DMS 273 treated with DMSO at 0.1 percent for 48 hours (cell line): ENCODE measurements around the gene RIMS1.
"Not testable (repeated sequence)": the region's sequence is repeated elsewhere in the genome, so short reads cannot be mapped to it uniquely, and the experiment has no call there.

Experiments
- DNase-seq: peaks from one replicate; lab custom pipeline; 2025; lab: John Stamatoyannopoulos, UW

The RIMS1 gene

DNA sequence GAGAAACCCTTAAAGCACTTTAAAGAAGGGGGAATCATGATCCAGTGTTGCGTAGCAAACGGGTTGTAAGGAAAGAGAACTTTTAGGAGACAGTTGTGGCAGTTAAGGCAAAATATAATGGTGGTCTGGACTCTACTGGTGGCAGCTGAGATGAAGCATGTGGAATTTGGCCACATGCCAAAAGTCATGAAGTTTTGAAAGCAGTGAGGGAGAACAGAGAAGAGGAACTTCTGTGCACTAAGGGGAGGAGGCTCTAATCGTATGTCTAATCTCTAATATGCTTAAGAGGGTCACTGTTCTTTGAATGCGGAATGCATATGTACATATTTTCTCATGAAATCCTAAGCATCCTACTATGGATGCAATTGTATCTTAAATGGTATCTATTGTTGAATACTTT, 91.5 kb downstream of the RIMS1 start:
- no peak for DNase-seq

- DNase-seq = no peak
Observed at GRCh38 chr6:71979911-71980310, 93.6 kb downstream of the RIMS1 start.

GRCh38 chr6:71982389-71982788, 96.0 kb downstream of the RIMS1 start:
- DNase-seq = no peak

DNA sequence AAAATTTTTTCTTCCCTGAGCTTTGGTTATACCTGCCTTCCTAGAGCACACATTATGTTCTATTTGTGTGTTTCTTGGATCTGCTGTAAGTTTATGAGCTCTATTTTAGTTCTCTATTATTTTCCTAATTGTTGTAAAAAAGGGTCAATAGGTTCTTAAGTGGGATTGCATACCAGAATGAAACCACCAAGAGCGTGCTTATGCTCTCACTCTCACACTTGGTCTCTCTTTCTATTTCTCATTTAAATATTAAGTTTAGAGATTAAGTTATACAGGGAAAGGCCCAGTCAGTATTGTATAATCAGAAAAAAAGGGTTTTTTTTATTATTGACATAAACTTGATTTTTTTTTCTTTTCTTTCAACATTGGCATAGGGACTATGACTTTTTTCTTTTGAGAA, 96.8 kb downstream of the RIMS1 start:
- DNase-seq = no peak

- no peak for DNase-seq
Observed at GRCh38 chr6:71994705-71995271, 108.4 kb downstream of the RIMS1 start.

- DNase-seq = no peak
Observed at GRCh38 chr6:71997341-71997740, 111.0 kb downstream of the RIMS1 start.

GRCh38 chr6:72002415-72002814, 116.1 kb downstream of the RIMS1 start:
- DNase-seq = no peak

GRCh38 chr6:72006591-72006990, 120.2 kb downstream of the RIMS1 start:
- not testable (repeated sequence) for DNase-seq

GRCh38 chr6:72022830-72023229, 136.5 kb downstream of the RIMS1 start:
- no peak for DNase-seq

DNA sequence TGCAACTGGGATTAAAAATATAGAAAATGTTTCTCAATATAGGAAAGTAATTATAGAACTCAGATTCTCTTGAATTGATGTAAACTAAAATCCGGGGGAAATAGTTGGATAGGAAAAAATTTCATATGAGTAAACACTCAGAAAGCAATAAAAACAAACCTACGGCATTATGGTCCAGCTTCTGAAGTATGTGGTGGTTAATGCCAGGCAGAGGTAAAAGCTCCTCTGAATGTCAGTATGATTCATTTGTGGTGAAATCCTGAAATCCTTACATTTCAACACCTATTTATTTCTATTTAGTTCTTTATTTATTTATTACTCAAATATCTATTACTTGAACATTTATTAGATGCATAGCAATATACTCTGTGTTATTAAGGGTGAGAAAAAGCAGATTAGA, 145.1 kb downstream of the RIMS1 start:
- no peak for DNase-seq

- DNase-seq = no peak
Observed at GRCh38 chr6:72032086-72032485, 145.7 kb downstream of the RIMS1 start.

DNA sequence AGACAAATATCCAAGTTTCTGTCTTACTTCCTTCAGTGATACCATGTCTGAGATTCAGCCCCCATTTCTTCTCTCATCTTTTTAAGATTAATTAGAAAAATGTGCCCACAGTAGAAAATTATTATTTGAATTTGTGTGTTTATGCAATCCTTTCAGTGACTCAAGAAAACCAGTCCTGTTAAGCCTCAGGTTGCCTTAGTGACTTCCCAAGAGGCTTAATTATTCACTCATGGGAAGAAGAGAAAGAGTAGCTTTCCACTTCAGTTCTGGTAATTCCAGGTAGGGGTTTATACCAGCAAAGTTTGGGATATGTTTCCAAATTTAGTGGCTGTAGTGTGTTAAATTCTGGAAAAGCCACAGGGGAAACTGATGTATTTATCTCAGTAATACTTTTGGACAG, 149.1 kb downstream of the RIMS1 start:
- DNase-seq = no peak

GRCh38 chr6:72035966-72036365, 149.6 kb downstream of the RIMS1 start:
- no peak for DNase-seq

DNA sequence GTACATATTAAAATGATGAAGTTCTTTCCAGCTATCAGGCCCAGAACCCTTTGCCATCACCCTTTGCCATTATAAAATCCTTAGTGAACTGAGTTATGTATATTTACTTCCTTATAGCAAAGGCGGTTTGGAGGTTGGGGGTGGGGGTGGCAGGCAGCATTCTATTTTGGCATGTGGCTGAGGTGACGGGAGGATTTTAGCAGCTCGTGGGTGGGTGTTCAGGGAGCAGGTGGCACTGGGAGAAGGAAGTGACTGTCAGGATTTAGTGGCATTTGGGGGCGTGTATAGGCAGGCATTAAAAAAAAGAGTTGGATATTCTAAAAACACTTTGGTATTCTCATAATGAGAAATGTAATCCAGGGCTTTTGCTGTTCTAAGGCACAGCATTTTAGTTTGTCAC, 150.7 kb downstream of the RIMS1 start:
- no peak for DNase-seq

DNA sequence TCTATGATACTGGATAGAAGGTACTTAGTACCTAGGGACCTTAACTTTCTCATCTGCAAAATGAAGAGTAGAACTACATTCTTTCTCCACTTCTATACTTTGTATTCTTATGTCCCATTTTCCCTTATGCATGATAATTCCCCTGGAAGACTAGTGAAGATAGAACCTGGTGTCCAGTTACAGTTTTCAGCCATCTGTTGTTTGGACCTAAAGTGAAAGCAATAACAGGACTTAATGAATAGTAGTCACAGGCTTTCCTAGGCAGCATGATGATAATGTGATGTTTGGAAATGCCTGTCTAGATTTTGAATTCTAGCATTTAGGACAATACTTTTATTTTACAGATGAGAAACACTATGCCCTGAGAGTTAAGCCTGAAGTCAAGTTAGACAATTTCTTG, 153.8 kb downstream of the RIMS1 start:
- peak; percentile 84 for DNase-seq

GRCh38 chr6:72042088-72042487, 155.7 kb downstream of the RIMS1 start:
- DNase-seq = peak; percentile 25

DNA sequence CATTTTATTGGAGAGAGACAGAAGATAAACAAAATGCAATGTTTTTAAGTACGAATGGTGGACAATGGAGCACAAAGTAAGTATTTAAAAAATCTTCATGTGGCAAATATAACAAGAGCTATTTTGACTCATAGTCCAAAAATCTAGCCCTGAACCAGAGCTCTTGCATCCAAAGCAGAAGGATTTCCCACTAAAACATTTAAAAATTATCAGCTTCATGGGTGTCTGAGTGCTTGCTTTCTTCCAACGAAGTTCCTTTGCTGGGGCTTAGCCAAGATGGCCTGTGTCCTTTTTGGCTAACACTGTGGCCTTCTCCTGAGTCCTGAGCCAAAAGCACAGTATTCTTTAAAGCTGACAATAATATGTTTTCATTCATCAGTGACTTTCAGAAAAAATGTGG, 161.7 kb downstream of the RIMS1 start:
- DNase-seq = no peak

DNA sequence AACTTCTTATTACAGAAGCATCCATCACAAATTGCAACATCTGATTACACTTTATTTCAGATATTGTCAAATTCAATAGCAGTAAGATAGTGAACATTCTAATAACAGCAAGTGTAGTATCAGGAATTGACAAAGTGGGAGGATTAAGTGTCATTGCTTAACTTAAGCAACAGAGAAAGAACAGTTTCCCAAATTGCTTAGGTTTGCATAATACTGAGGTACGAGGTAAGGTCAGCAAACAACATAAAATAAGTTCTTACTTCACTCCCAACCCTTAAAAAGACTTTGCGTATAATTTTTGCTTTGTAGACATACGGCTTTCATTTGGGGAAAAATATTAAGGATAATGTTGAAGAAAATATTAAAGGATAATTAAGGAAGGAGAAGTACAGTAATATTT, 163.0 kb downstream of the RIMS1 start:
- DNase-seq = no peak

GRCh38 chr6:72061286-72061685, 174.9 kb downstream of the RIMS1 start:
- DNase-seq = no peak

GRCh38 chr6:72064399-72064975, 178.1 kb downstream of the RIMS1 start:
- DNase-seq = no peak

GRCh38 chr6:72078096-72078495, 191.7 kb downstream of the RIMS1 start:
- no peak for DNase-seq

- DNase-seq = no peak
Observed at GRCh38 chr6:72080260-72080941, 194.1 kb downstream of the RIMS1 start.

DNA sequence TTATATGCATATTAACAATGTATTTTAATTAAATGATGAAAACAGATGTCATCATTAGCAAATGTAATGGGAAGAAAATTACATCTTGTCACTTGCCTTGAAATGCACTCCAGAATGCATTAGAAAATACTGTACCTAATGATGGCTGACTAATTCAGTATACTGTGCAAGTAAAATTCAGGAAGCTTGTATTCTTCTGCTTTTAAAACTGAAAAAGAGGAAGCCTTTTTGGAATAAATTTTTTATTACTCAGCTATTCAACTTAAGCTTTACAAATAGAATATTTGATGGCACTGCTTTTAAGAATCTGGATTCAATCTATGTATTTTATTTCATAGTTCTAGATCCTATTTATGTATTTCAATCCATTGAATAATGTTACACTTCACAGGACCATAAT, 195.5 kb downstream of the RIMS1 start:
- DNase-seq = no peak

DNA sequence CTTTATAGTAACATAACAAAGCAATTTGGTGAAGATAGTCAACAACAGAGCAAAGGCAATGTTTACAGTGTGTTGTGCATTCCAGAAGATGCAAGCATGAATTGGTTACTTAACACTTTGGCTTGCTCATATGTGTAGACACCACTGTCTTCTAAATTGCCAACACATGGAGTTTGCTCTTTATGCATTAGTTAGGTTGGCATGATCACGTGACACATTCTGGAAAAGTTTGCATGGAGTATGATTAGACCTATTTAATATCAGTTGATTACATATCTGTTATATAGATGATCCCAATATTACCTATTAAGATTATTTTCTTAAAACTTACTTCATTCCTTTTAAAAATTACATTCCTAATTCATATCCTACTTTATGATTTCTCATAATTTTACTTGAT, 197.6 kb downstream of the RIMS1 start:
- DNase-seq = no peak
